Pancreas (tissue), 10 donors: ENCODE measurements around the gene SP3. TPM values are rescaled to one million over a fixed set of nuclear protein-coding genes. Genes with fewer than 3 reads are reported as not detected.

Source experiments
- ATAC-seq, 4 donors: fragments of 200-7000 bp; cut with Tn5 transposase; one replicate each; pipeline versions ENCODE4 v1.8.0 to v1.9.1; 2020; ENCODE audit warnings: mild to moderate bottlenecking in 4 of 4, moderate library complexity in 4 of 4
- DNase-seq, 6 donors: peaks; one replicate each; pipeline ENCODE4 v3.0.0-alpha.2; 2020
- FAIRE-seq: peaks from 2 replicates; lab custom pipeline; 2012; peaks lifted over from hg19 to GRCh38; lab: Jason Lieb, UNC
- H3K27ac ChIP-seq, 4 donors: fragments of 200-600 bp; sonication (generic); 1 replicate in 3 of 4; 2 replicates in 1 of 4; pipeline versions ENCODE4 v1.5.0 to v1.8.0; 2020
- H3K27me3 ChIP-seq, 4 donors: fragments of 200-600 bp; one replicate each; pipeline ENCODE4 v1.8.0; 2021
- H3K36me3 ChIP-seq, 3 donors: fragments of 200-600 bp; sonication (generic) in 1 of 3; one replicate each; pipeline versions ENCODE4 v1.5.0 to v1.8.0; 2020 to 2021
- H3K4me1 ChIP-seq, 3 donors: fragments of 200-600 bp; one replicate each; pipeline ENCODE4 v1.8.0; 2021
- H3K4me3 ChIP-seq, 4 donors: fragments of 200-600 bp; sonication (generic) in 2 of 4; one replicate each; pipeline versions ENCODE4 v1.5.0 to v1.8.0; 2020 to 2021
- H3K9me3 ChIP-seq, 4 donors: fragments of 200-600 bp; one replicate each; pipeline ENCODE4 v1.8.0; 2021
- WGBS, 2 donors: extraction: QIAGEN DNeasy Blood & Tissue Kit; methylation state at CpG; one replicate each; pipeline ENCODE4 v1.1.7; 2013; 5-methylcytosine and 5-hydroxymethylcytosine counted together
- intact Hi-C, 3 donors: fragments of 100-400 bp; cut with DNase I; formaldehyde crosslinking; loops; one replicate each; pipeline versions ENCODE4 v1.11.1 to v1.14.2; 2022
- polyA plus RNA-seq, 2 donors: library from polyadenylated mRNA; stranded (reverse); fragments of 200-250 nt; gene quantifications; one replicate each; pipeline ENCODE4 v1.2.3, GENCODE V29; 2013
- total RNA-seq, 6 donors: library from RNA; stranded (reverse); fragmentation: NEBNext Ultra II Directional in 4 of 6; extraction: Animal tissue kit (Norgen Biotek cat#: 25700) in 4 of 6; gene quantifications; one replicate each; pipeline versions ENCODE4 v1.2.1 to v1.2.4, GENCODE V29; 2021 to 2023
- TF ChIP-seq, protein P1 (sequence below), 4 donors: fragments of 200-600 bp; sonication (generic) in 3 of 4; IDR thresholded peaks; one replicate each; pipeline versions ENCODE4 v1.5.0 to v1.8.0; 2021; ENCODE audit warnings: antibody characterized with exemption in 4 of 4
- donor health status: healthy with polysubstance abuse.
- donor health status: DM: no; HTN: no; CAD: no; lungs with moderate emphysema.
- donor health status: DM: no; HTN: no; CAD: no.
- donor health status: control.
- donor health status: control.
- donor health status: Bipolar disorder and iron deficiency.
- donor health status: DM: yes; HTN: yes; CAD: no.
- donor health status: DM: no; HTN: no; CAD: no.
- donor health status: DM: no; HTN: no; CAD: no.
- donor health status: DM: yes; HTN: yes; CAD: no.

Gene SP3
- total and polyA plus RNA-seq, 8 donors: 5.6 to 48.0 (median 27.6) TPM

DNA sequence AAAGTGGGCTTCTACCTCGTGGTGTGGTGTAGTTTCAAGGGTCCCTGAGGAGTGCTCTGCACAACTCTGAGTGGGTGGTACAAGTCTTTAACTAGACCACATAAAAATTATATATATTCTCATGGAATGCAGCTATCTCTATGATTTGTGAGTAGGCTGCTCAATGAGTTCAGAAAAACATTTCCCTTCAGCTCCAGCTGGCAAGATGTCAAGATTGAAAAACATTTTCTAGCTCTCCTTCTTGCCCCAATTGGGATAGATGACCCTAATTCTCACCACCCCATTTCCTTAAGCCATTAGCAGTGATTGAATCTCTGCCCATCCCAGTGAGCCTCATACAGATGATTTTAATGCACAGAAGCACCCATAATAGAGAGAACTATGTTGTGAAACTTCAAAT is 28.3 kb upstream of the SP3 start:
- Histone ChIP-seq H3K4me1 (peaks cover 5 to 31% (median 19%) of the 10 kb centered on the region in 3 donors), H3K27me3 (no peaks in the 10 kb centered on the region), H3K9me3 (no peaks in the 10 kb centered on the region), H3K36me3 (no peaks in the 10 kb centered on the region), H3K4me3 (no peak overlapping the region), H3K27ac (no peak overlapping the region)
- intact Hi-C loops: no loop called here
- FAIRE-seq (no peak), ATAC-seq (no peak), DNase-seq (no peak)
- TF ChIP-seq, protein P1, sequence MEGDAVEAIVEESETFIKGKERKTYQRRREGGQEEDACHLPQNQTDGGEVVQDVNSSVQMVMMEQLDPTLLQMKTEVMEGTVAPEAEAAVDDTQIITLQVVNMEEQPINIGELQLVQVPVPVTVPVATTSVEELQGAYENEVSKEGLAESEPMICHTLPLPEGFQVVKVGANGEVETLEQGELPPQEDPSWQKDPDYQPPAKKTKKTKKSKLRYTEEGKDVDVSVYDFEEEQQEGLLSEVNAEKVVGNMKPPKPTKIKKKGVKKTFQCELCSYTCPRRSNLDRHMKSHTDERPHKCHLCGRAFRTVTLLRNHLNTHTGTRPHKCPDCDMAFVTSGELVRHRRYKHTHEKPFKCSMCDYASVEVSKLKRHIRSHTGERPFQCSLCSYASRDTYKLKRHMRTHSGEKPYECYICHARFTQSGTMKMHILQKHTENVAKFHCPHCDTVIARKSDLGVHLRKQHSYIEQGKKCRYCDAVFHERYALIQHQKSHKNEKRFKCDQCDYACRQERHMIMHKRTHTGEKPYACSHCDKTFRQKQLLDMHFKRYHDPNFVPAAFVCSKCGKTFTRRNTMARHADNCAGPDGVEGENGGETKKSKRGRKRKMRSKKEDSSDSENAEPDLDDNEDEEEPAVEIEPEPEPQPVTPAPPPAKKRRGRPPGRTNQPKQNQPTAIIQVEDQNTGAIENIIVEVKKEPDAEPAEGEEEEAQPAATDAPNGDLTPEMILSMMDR (IDR thresholded peaks at IDR 0.05): no peak
- 61 to 64% methylated on average over 1 of the region's 1 CpG for WGBS, 2 donors

DNA sequence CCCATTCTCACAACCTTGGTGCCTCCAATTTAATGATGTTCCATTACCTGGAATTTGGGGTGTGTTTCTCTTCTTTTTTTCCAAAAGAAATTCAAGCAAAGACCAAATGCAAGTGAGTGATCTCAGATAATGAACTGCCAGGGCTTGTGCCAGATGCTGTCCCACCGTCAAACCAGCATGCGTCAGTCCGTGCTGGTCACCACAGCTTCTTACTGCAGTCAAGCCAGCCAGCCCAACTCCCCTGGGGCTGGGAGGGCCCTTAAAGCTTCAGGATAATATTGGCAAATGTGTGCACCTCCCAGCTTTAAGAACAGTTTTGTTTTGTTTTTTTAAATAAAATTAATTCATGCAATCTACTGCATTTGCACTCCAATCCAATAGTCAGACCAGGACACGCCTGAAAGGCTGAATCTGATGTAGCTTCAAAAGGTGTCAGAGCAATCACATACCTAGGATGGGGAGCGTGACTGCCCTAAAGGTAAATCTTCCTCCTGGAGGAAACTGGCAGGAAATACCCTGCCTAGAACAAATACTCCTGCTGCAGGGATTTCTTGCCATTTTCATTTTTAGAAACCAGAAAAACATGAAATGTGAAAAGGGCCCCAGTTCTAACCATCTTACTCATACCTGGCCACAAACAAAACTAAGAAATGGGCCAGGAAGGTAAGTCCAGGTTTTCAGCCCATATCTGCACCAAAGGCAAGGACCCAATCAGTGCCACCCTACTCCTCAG is 26.8 kb upstream of the SP3 start:
- intact Hi-C loops: no loop called here
- Histone ChIP-seq H3K9me3 (no peaks in the 10 kb centered on the region), H3K4me3 (no peak overlapping the region), H3K4me1 (peaks cover 0 to 20% (median 12%) of the 10 kb centered on the region in 3 donors), H3K27ac (peak overlapping the region in 2 of 4 donors; percentile 30 to 64), H3K27me3 (no peaks in the 10 kb centered on the region), H3K36me3 (no peaks in the 10 kb centered on the region)
- WGBS, 2 donors: 38 to 53% methylated on average over 5 of the region's 5 CpGs
- ATAC-seq: peak in 3 of 4 donors; percentile 52 to 55 (median 54)
- no peak for FAIRE-seq
- DNase-seq: no peak
- TF ChIP-seq, protein P1 (IDR thresholded peaks at IDR 0.05): no peak

DNA sequence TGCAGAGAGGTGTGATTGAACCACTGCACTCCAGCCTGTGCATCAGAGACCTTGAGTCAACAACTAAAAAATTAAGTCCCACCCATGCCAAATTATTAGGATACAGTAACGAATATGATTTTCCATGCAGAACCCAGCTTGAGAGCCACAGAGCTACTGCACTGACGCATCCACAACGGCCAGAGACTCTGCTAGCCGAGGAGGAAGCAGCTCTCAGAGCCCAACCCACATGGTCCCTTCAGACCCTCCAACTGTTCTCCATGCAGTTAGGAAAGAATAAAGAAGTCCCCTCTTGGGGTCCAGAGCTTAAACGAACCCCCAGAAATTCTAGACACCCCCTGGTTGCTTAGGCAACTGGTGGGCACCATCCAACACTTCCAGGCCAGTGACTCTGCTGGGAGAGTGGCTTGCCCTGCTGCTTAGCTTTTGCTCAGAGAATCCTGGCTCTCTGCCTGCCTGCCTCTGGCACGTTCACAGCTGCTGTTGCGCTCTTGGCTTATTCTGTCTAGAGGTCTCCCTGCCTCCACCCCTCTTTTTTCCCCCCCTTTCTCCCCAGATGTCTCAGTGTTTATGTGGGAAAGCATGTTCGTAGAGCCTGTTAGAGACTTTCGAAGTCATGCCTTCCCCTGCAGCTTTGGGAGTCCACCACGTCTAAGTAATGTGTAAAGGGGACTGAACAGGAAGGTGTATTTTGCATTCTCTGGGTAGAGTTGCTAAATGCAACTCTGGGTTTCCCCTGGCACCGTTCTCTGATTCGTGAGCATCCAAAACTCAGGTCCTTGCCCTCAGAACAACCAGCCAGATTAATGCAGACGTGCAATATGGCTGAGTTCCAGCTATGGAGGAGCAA is 26.0 kb upstream of the SP3 start:
- TF ChIP-seq, protein P1 (IDR thresholded peaks at IDR 0.05): no peak
- FAIRE-seq (no peak), DNase-seq (peak; percentile 56 to 74 (median 72)), ATAC-seq (peak; percentile 75 to 93 (median 90))
- no peaks in the 10 kb centered on the region for H3K27me3 ChIP-seq
- H3K36me3 ChIP-seq: no peaks in the 10 kb centered on the region
- no peaks in the 10 kb centered on the region for H3K9me3 ChIP-seq
- 19 to 21% methylated on average over 13 of the region's 13 CpGs for WGBS, 2 donors
- peak overlapping the region in 2 of 4 donors; percentile 30 to 64 for H3K27ac ChIP-seq
- H3K4me1 ChIP-seq: peaks cover under 1 to 20% (median 12%) of the 10 kb centered on the region in 3 donors
- no peak overlapping the region for H3K4me3 ChIP-seq
- intact Hi-C loops: no loop called here

DNA sequence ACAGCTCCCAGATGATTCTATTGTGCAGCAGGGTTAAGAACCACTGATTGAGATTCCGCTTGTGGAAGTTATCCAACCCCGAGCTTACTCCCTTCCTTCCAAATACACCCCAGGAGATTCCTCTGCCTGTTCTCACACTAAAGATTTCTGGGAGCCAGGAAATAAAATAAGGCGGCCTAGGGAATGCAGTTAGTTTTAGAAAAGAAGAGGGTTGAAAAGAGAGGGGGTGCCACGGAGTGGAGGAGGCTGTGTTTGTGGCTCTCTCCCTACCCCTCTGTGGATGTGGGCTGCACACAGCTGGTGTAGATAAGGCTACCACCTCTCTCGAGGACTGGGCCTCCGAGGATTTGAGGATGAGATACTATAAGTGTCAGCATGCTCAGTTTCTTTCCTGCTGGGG is 25.1 kb upstream of the SP3 start:
- 74 to 85% methylated on average over 6 of the region's 6 CpGs for WGBS, 2 donors
- no peak for FAIRE-seq
- intact Hi-C loops: no loop called here
- H3K36me3 ChIP-seq: no peaks in the 10 kb centered on the region
- no peak for ATAC-seq
- H3K9me3 ChIP-seq: no peaks in the 10 kb centered on the region
- no peaks in the 10 kb centered on the region for H3K27me3 ChIP-seq
- no peak for DNase-seq
- H3K27ac ChIP-seq: no peak overlapping the region
- H3K4me3 ChIP-seq: no peak overlapping the region
- TF ChIP-seq, protein P1 (IDR thresholded peaks at IDR 0.05): no peak
- peaks cover 10 to 27% (median 21%) of the 10 kb centered on the region in 3 donors for H3K4me1 ChIP-seq
